Activated CD8-positive, alpha-beta memory T cell treated with anti-CD3 and anti-CD28 coated beads for 1 hour (primary cell): ENCODE data around the gene RSBN1L.

Source experiments
- DNase-seq, 2 donors: peaks; one replicate each; pipeline ENCODE4 v3.0.0-alpha.2; 2020; ENCODE audit warnings: low read depth in 1 of 2; ENCODE audit errors: extremely low read depth in 1 of 2

Gene RSBN1L

GRCh38 chr7:77799078-77799964 is 103.1 kb downstream of the RSBN1L start:
- peak in 1 of 2 donors; percentile 3 for DNase-seq

GRCh38 chr7:77800158-77800557 is 103.9 kb downstream of the RSBN1L start:
- no peak for DNase-seq

DNA sequence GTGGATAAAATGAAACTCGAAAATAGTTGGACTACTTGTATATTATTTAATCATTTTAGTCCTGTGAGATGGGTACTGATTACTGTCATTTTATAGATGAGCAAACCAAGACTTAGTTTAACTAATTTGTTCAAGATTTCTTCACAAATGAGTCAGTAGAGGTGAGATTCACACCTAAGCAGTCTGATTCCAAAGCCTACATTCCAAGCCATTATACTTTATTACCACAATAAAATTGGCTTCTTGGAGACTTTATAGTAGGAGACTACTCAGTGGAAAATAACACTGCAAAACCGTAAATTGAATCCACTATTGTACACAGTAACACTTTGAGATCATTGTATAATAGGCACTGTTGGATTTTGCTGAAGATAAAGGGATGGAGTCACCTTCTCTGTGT is 104.5 kb downstream of the RSBN1L start:
- DNase-seq: no peak

- DNase-seq: no peak
Observed at GRCh38 chr7:77802557-77803405, 106.5 kb downstream of the RSBN1L start.

DNA sequence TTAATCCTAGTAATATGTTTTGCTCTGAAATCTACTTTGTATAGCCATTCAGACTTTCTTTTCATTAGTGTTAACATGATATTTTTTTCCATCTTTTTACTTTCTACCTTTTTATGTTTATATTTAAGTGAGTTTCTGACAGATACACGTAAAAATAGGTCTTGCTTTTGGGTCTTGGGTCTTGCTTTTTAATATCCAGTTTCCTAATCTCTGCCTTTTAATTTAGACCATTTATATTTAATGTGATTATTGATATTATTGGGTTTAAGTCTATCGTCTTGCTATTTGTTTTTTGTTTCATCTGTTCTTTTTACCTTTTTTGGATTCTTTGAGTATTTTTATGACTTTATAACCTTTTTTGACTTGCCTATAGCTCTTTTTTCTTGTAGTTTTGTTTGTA is 110.2 kb downstream of the RSBN1L start:
- no peak for DNase-seq

DNA sequence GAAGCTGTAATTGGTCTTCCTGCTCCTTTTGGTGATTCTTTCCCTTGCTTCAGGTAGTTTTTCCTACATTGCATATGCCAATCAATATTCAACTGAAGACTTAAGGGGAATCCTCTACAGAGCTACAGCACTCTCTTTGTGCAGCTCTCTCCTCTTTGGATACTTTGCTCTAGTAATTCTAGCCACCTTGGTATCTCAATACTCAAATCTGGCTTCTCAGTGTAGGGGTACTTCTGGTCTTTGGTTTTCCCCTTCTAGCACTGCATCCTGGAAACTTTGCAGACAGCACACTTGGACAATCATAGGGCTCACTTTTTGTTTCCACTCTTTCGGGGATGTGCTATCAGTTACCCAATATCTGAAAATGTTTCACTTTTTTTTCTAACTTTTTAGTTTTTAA is 112.3 kb downstream of the RSBN1L start:
- DNase-seq: no peak

DNA sequence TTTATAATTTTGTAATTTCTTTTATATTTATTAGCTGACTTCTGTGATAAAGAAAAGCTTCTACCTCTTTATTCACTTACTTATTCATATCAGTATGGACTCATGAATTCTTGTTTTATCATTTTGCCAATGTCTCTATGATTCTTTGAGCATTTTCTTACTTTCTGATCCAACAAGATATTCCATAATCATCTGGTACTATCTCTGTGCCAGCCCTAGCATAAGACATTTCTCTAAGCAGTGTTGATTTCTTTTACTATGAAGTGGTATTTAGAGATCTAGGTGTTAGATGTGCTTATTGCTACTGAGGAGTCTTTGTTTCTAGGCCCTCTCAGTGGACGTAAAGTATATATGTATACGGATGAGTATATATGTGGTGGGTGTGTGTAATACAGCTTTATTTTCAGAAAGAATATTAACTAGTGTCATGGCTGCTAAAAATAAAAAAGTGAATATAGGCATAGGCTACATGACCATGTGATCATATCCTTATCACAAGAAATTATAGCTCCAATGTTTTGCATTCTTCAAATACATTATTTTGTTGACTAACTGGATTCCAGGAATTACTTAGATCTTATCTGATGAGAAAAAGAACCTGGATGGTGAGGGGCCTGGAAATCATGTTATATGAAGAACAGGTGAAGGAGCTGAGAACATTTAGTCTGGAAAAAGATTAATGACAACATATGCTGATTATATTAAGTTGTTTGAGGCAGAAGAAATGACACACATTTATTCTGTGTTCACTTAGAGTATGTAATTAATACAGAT is 115.4 kb downstream of the RSBN1L start:
- no peak for DNase-seq

GRCh38 chr7:77812290-77812685 is 116.0 kb downstream of the RSBN1L start:
- DNase-seq: no peak

- no peak for DNase-seq
Observed at GRCh38 chr7:77813180-77813579, 116.9 kb downstream of the RSBN1L start.

GRCh38 chr7:77819021-77819420 is 122.8 kb downstream of the RSBN1L start:
- DNase-seq: no peak

GRCh38 chr7:77820967-77821366 is 124.7 kb downstream of the RSBN1L start:
- DNase-seq: no peak

GRCh38 chr7:77822269-77822668 is 126.0 kb downstream of the RSBN1L start:
- DNase-seq: no peak

DNA sequence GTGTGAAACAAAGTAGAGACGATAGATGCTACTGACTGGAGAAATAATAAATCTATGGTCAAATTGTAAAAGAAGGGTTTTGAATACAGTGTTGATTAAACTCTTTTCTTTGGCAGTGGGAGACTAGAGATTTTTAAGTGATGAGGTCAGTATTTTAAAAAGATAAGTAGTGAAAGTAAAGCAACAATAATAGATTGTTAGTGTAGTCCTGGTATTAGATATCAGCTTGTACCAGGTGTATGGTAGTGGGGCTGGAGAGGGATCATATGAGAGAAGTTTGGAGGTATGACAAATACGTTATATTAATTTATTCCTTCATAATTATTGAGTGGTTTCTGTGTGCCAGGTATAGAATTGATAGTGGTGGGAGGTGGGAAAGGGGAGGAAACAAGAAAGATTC is 127.5 kb downstream of the RSBN1L start:
- no peak for DNase-seq

DNA sequence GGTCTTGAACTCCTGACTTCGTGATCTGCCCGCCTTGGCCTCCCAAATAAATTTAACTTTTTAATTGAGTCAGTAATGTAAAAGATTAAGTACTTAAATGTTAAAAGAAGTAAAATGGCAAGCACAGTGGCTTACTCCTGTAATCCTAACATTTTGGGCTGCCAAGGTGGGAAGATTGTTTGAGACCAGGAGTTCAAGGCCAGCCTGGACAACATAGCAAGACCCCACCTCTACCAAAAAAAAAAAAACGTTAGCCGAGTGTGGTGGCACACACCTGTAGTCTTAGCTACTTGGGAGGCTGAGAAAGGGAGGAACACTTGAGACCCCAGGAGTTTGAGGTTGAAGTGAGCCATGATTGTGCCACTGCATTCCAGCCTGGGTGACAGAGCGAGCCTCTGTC is 128.4 kb downstream of the RSBN1L start:
- no peak for DNase-seq

GRCh38 chr7:77825131-77825530 is 128.9 kb downstream of the RSBN1L start:
- DNase-seq: no peak

- no peak for DNase-seq
Observed at GRCh38 chr7:77826300-77826699, 130.0 kb downstream of the RSBN1L start.

- no peak for DNase-seq
Observed at GRCh38 chr7:77827999-77828398, 131.7 kb downstream of the RSBN1L start.

DNA sequence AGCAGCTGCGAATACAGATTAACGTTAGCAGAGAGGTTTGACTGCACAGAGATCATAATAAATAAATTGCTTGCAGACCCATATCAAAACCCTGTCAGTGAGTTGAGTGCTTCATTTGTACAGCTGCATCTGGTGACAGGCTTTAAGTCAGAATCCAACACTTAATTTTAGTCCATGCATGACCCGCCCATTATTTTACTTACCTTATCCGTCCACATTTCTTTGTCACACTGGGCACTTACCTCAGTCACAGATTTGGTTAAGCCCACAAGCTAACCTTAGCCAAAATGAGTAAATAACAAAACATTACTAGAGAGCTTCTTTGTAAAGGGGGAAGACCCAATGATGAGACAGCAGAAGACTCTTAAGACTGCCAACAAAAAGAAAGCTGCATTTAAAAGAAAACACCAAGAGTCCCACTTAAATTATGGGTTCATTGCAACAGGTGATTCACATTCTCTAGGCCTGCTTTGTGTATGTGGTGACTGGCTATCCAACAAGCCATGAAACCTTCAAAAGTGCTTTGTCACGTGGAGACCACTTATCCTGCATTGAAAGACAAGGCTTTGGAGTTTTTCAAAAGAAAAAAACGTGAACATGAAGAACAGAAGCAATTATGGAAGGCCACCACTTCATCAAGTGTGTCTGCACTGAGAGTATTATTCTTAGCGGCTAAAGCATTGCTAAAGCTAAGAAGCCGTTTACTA is 134.5 kb downstream of the RSBN1L start:
- no peak for DNase-seq

GRCh38 chr7:77831481-77831880 is 135.2 kb downstream of the RSBN1L start:
- no peak for DNase-seq

DNA sequence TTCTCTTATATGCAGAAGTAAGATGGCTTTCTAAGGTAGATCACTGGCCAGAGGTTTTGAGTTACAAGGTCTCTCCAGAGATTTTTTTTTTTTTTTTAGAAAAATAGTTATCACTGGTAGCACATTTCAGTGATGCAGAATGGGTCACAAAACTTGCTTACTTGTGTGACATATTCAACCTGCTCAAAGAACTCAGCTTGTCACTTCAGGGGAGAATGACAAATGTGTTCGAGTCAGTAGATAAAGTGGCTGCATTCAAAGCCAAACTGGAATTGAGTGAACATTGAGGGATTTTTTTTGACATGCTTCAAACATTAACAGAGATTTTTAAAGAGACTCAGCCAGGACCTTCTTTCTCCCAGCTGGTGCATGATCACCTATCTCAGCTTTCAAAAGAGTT is 135.7 kb downstream of the RSBN1L start:
- DNase-seq: no peak
